ENCODE data around the gene EHD1. TPM values are rescaled to one million over a fixed set of nuclear protein-coding genes. Genes with fewer than 3 reads are reported as not detected.

The EHD1 gene
- total and polyA plus RNA-seq, 9 of the 15 experiments (the other 6 are each of a cell fraction or from before 2014, with no cell fraction given): 0.46 to 65.0 (median 16.4) TPM

GRCh38 chr11:64804346-64805210 lies 73.8 kb downstream of the EHD1 start:
- peak; percentile 9; the same call in 1 of the 3 replicates for ATAC-seq
- Histone ChIP-seq H2AFZ (ENCODE audit: low read depth, low read length) (no peak overlapping the region), H3K36me3 (ENCODE audit: control insufficient read depth, insufficient read depth, low read length) (peaks cover 55% of the 10 kb centered on the region; the same call in 2 of the 3 replicates), H3K9ac (ENCODE audit: insufficient read depth in 1 of 2, low read depth in 2 of 2, low read length in 2 of 2) (peak overlapping the region; percentile 10 to 87; a peak in 2 of 4 replicates), H3K9me3 (replicated peaks; ENCODE audit: control insufficient read depth, insufficient read depth, low read depth, low read length) (no peaks in the 10 kb centered on the region), H3K9me1 (ENCODE audit: control insufficient read depth, insufficient read depth, low read length) (no peaks in the 10 kb centered on the region), H3K4me2 (ENCODE audit: insufficient read depth, low read length) (peak overlapping the region; percentile 91; the same call in 1 of the 2 replicates), H3K27ac (ENCODE audit: extremely low read depth, low read depth, low read length) (no peak overlapping the region; the same call in 2 of the 3 replicates), H4K20me1 (replicated peaks; ENCODE audit: control insufficient read depth, insufficient read depth, low read length) (no peaks in the 10 kb centered on the region), H3K27me3 (ENCODE audit: control insufficient read depth in 2 of 2, insufficient read depth in 2 of 2, low read length in 2 of 2) (no peaks in the 10 kb centered on the region), H3K79me2 (ENCODE audit: control insufficient read depth, insufficient read depth, low read length) (peaks cover 8% of the 10 kb centered on the region), H3K4me3 (no peak overlapping the region), H3K4me1 (replicated peaks in 1 of 2; ENCODE audit: control insufficient read depth in 2 of 2, insufficient read depth in 2 of 2, low read length in 2 of 2) (peaks cover 35 to 60% of the 10 kb centered on the region in 2 experiments)
- CTCF ChIA-PET (ENCODE audit: low intra/inter-chr PET ratio): interaction anchor here (0.6 to 1.1 kb wide), 3 partner anchors 17 to 164 kb away, joined by 3 to 4 read pairs (median 4); no protein-coding TSS in a partner anchor
- peak; percentile 37 for TF ChIP-seq RBFOX2 (IDR thresholded peaks at IDR 0.05; ENCODE audit: low read depth, low read length)
- peak; percentile 31 to 51 (median 36); a peak in 5 of 6 replicates for TF ChIP-seq CTCF (IDR thresholded peaks at IDR 0.05 in 2 of 3, conservative IDR thresholded peaks at IDR 0.05 in 1 of 3; ENCODE audit: insufficient read depth in 2 of 3, low read depth in 1 of 3, low read length in 3 of 3)
- peak; percentile 84 for TF ChIP-seq ZBTB33 (CRISPR knock-in tag; IDR thresholded peaks at IDR 0.05)
- no peak for TF ChIP-seq BHLHE40 (IDR thresholded peaks at IDR 0.05; ENCODE audit: low read length)
- TF ChIP-seq MITF (IDR thresholded peaks at IDR 0.05): no peak
- POLR2A ChIA-PET: interaction anchor here (1.4 kb wide), 1 partner anchor 26 kb away, joined by 4 read pairs; the partner anchor contains the start of gene SF1
- intact Hi-C loops (cut with micrococcal nuclease): loop anchor here (5.0 kb wide), 1 partner anchor 38 kb away; the partner anchor contains the start of gene CDC42BPG
- no TSS peak for BruUV-seq (replicated peaks)
- in situ Hi-C loops (cut with MboI): no loop called here
- WGBS (ENCODE audit: insufficient coverage, low coverage, missing lambda C conversion rate): 89% methylated on average over 26 of the region's 41 CpGs
- DNase-seq (ENCODE audit: extremely low read depth in 1 of 4, low spot score in 3 of 4): no peak
- FAIRE-seq: no peak

All from K562 (cell line).